Adrenal gland (tissue), 12 donors: Measurements from ENCODE around the gene GPSM3. TPM values are rescaled to one million over a fixed set of nuclear protein-coding genes. Genes with fewer than 3 reads are reported as not detected.
A peak's percentile ranks its signal among the peaks of the same experiment; 100 is the strongest.

ENCODE experiments used
- DNase-seq, 7 donors: peaks; one replicate each; pipeline ENCODE4 v3.0.0-alpha.2; 2019 to 2020
- H3K27ac ChIP-seq, 5 donors: fragments of 200-600 bp; sonication (generic) in 4 of 5; 1 replicate in 3 of 5; 2 replicates in 2 of 5; pipeline versions ENCODE4 v1.5.1 to v1.8.0; 2016 to 2020; ENCODE audit warnings: mild to moderate bottlenecking in 1 of 5
- H3K27me3 ChIP-seq: fragments of 200-600 bp; 2 replicates; pipeline ENCODE4 v1.8.0; 2021
- H3K36me3 ChIP-seq, 2 donors: fragments of 200-600 bp; replicated peaks in 1 of 2; 1 replicate in 1 of 2; 2 replicates in 1 of 2; pipeline versions ENCODE4 v1.5.1 to v1.8.0; 2018 to 2022
- H3K4me1 ChIP-seq, 2 donors: fragments of 200-600 bp; replicated peaks in 1 of 2; 1 replicate in 1 of 2; 2 replicates in 1 of 2; pipeline versions ENCODE4 v1.5.1 to v1.8.0; 2018 to 2021
- H3K4me3 ChIP-seq, 4 donors: fragments of 200-600 bp; sonication (generic) in 3 of 4; one replicate each; pipeline ENCODE4 v1.5.1; 2016 to 2018
- H3K9me3 ChIP-seq, 3 donors: fragments of 200-600 bp; sonication (generic) in 1 of 3; replicated peaks in 1 of 3; 1 replicate in 2 of 3; 2 replicates in 1 of 3; pipeline versions ENCODE4 v1.5.1 to v1.8.0; 2016 to 2021
- CTCF ChIP-seq, 6 experiments: fragments of 450-650 bp in 4 of 6; fragments of 200-600 bp in 2 of 6; sonication (generic) in 1 of 6; IDR thresholded peaks; 1 replicate in 5 of 6; 2 replicates in 1 of 6; pipeline versions ENCODE4 v1.5.1 to v1.8.0; 2016 to 2021; ENCODE audit warnings: antibody characterized with exemption in 6 of 6, mild to moderate bottlenecking in 2 of 6, moderate library complexity in 1 of 6
- POLR2A ChIP-seq, 2 donors: fragments of 450-650 bp; IDR thresholded peaks; one replicate each; pipeline ENCODE4 v1.6.1; 2017; ENCODE audit warnings: antibody characterized with exemption in 2 of 2, mild to moderate bottlenecking in 2 of 2, moderate library complexity in 1 of 2
- whole genome bisulfite sequencing, 4 donors: extraction: QIAGEN DNeasy Blood & Tissue Kit in 2 of 4; methylation state at CpG; one replicate each; pipeline versions ENCODE4 v1.1.5 to v1.1.7; 2013 to 2017; 5-methylcytosine and 5-hydroxymethylcytosine counted together
- intact Hi-C, 2 donors: fragments of 100-400 bp; cut with DNase I; formaldehyde crosslinking; loops; one replicate each; pipeline versions ENCODE4 v1.14.1 to v1.15.0; 2022 to 2023
- polyA plus RNA-seq, 3 donors: library from polyadenylated mRNA; stranded (reverse); fragments of 200-250 nt in 2 of 3; fragments of 350-450 nt in 1 of 3; fragmentation: Illumina TruSeq in 1 of 3; extraction: RNeasy Lipid Tissue Mini Kit (QIAGEN cat#74804) in 1 of 3; gene quantifications; one replicate each; pipeline ENCODE4 v1.2.3, GENCODE V29; 2013 to 2014
- total RNA-seq, 9 donors: library from RNA; depleted of rRNA in 4 of 9; stranded (reverse); fragments of >200 nt in 4 of 9; fragments of 120-200 nt in 1 of 9; fragmentation: NEBNext Ultra II Directional in 1 of 9; extraction: Animal tissue kit (Norgen Biotek cat#: 25700) in 1 of 9; gene quantifications; one replicate each; pipeline versions ENCODE4 v1.1.0 to v1.2.4, GENCODE V29; 2013 to 2023
- donor health status: healthy with polysubstance abuse.
- donor health status: Bipolar disorder and iron deficiency.
- donor health status: DM: yes; HTN: yes; CAD: no.
- donor health status: DM: no; HTN: no; CAD: no.
- donor health status: DM: no; HTN: no; CAD: no.
- donor health status: DM: yes; HTN: yes; CAD: no.

The GPSM3 gene
- total and polyA plus RNA-seq, 12 donors: 3.8 to 40.3 (median 17.6) TPM

GRCh38 chr6:32202186-32202585 lies 9.7 kb upstream of the GPSM3 start:
- Histone ChIP-seq H3K9me3 (no peaks in the 10 kb centered on the region), H3K4me1 (peaks cover 0 to 4% of the 10 kb centered on the region in 2 donors), H3K36me3 (no peaks in the 10 kb centered on the region), H3K4me3 (no peak overlapping the region), H3K27me3 (no peaks in the 10 kb centered on the region), H3K27ac (no peak overlapping the region)
- WGBS, 4 donors: 78 to 85% (median 82%) methylated on average over 5 to 9 of the region's 9 CpGs
- intact Hi-C loops: loop anchor here in 1 of 2 donors (10.0 kb wide), 1 partner anchor 1027 kb away; the partner anchor contains the start of gene POU5F1
- DNase-seq: no peak
- TF ChIP-seq CTCF (IDR thresholded peaks at IDR 0.05) (no peak), POLR2A (IDR thresholded peaks at IDR 0.05) (no peak)

DNA sequence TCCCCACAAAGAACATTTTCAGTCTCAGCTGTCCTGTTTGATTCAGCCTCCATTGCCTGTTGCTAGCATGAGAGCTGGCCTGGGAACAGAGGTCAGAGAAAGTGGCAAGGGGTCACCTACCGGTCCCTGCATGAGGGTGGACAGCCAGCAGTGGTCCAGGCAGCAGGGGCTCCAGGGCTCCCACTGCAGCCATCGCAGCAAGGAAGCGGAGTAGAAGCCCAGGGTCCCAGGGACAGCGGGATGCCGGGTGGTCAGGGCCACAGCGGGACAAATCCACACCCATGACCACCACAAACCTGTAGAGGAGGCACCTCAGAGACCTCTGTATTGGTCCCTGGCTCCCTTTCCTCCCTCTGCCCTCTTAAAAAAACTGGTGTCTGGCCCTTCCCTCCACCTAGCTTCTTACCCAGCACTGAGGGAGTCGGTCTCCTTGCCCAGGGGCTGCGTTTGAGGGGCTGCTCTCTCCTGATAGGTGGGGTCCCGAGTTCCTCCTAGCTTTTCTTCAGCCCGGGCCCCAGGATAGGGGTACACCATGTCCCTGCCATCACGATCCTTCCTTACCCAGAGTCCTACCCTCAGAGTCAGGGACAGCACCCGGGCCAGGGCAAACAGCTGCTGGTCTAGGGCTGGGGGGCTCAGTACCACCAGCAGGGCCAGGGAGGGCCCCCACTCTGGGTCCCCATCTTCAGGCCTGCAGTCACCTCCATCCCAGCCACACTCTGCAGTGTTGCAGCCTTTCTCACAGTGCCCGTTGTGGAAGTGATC lies 8.4 kb upstream of the GPSM3 start:
- 77 to 87% (median 82%) methylated on average over 5 to 13 of the region's 13 CpGs for WGBS, 4 donors
- no peak overlapping the region for H3K4me3 ChIP-seq
- H3K4me1 ChIP-seq: peaks cover 6 to 12% of the 10 kb centered on the region in 2 donors
- DNase-seq: no peak
- H3K9me3 ChIP-seq: no peaks in the 10 kb centered on the region
- intact Hi-C loops: loop anchor here in 1 of 2 donors (10.0 kb wide), 1 partner anchor 1026 kb away; the partner anchor contains the start of gene POU5F1
- no peaks in the 10 kb centered on the region for H3K36me3 ChIP-seq
- no peaks in the 10 kb centered on the region for H3K27me3 ChIP-seq
- TF ChIP-seq CTCF (IDR thresholded peaks at IDR 0.05) (no peak), POLR2A (IDR thresholded peaks at IDR 0.05) (no peak)
- H3K27ac ChIP-seq: no peak overlapping the region

DNA sequence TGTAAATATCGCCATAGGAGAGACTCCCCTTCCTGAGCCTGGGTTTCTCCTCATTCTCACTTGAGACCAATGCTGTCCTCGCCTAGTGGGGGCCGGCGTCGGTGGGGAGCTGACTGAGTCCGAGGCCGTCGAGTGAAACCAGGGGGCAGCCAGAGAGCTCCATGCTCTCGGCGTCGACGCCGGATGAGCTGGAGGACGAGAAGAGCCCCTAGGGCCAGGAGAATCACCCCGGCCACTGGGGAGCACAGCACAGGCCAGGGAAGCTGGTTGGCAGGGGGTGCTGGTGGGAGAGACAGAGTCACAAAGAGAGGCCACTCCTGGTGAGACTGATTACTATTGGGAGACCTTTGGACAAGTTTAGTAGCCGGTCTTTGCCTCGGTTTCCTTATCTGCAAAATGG lies 6.4 kb upstream of the GPSM3 start:
- H3K27me3 ChIP-seq: no peaks in the 10 kb centered on the region
- H3K27ac ChIP-seq: no peak overlapping the region
- DNase-seq: no peak
- H3K36me3 ChIP-seq: no peaks in the 10 kb centered on the region
- no peak overlapping the region for H3K4me3 ChIP-seq
- intact Hi-C loops: no loop called here
- H3K4me1 ChIP-seq: peaks cover 6 to 21% of the 10 kb centered on the region in 2 donors
- WGBS, 4 donors: 81 to 89% (median 87%) methylated on average over 16 to 17 of the region's 17 CpGs
- no peaks in the 10 kb centered on the region for H3K9me3 ChIP-seq
- TF ChIP-seq POLR2A (IDR thresholded peaks at IDR 0.05): no peak
- TF ChIP-seq CTCF (IDR thresholded peaks at IDR 0.05): no peak

DNA sequence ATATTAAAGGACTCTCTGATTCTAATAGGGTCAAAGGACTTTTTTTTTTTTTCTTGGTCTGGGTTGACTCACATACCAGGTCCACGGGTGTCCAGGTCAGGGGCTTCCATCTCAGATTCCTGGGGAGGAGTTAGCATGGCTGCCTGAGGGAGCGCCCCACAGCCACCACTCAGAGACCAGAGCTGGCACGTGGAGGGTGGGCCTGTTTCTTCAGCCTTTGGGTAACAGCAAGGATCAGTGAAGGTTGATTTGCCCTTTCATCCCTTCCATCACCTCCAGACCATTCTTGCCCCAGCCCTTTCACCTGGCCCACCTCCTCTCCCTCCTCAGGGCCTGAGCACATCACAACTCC lies 5.9 kb upstream of the GPSM3 start:
- TF ChIP-seq POLR2A (IDR thresholded peaks at IDR 0.05): no peak
- no peak for TF ChIP-seq CTCF (IDR thresholded peaks at IDR 0.05)
- intact Hi-C loops: no loop called here
- no peak overlapping the region for H3K27ac ChIP-seq
- H3K36me3 ChIP-seq: no peaks in the 10 kb centered on the region
- H3K4me1 ChIP-seq: peaks cover 6 to 26% of the 10 kb centered on the region in 2 donors
- 65 to 72% (median 67%) methylated on average over 2 to 3 of the region's 3 CpGs for WGBS, 4 donors
- no peaks in the 10 kb centered on the region for H3K9me3 ChIP-seq
- DNase-seq: peak in 1 of 7 donors; percentile 59
- no peak overlapping the region for H3K4me3 ChIP-seq
- no peaks in the 10 kb centered on the region for H3K27me3 ChIP-seq
